Measurements from ENCODE around the gene PRDM16.

PRDM16 gene

GRCh38 chr1:3134381-3135072, 65.5 kb downstream of the PRDM16 start:
- no CpG with 5 or more reads among the region's 36 CpGs for WGBS, 2 donors (ENCODE audit: extremely low coverage in 2 of 2, insufficient read length in 2 of 2, insufficient replicate concordance in 1 of 2)
- Histone ChIP-seq H2BK15ac (ENCODE audit: low read length) (peak overlapping the region; percentile 72), H3K27me3 (ENCODE audit: control insufficient read depth in 3 of 3, insufficient read depth in 3 of 3, low read depth in 1 of 3, low read length in 3 of 3) (peaks cover 0 to 35% (median 0%) of the 10 kb centered on the region in 3 experiments), H2BK12ac (ENCODE audit: low read length) (peak overlapping the region; percentile 34), H3K36me3 (replicated peaks in 1 of 2; ENCODE audit: control insufficient read depth in 2 of 2, insufficient read depth in 2 of 2, low read length in 2 of 2) (no peaks in the 10 kb centered on the region), H4K91ac (ENCODE audit: low read depth, low read length, poor library complexity) (no peak overlapping the region), H3K4ac (ENCODE audit: low read length) (no peak overlapping the region), H3K14ac (ENCODE audit: low read length) (no peak overlapping the region), H3K23ac (ENCODE audit: low read depth, low read length, poor library complexity) (peak overlapping the region; percentile 82), H3K4me1 (ENCODE audit: control insufficient read depth in 2 of 2, insufficient read depth in 1 of 2, low read depth in 1 of 2, low read length in 2 of 2) (peaks cover 0 to 43% of the 10 kb centered on the region in 2 donors), H2AFZ (ENCODE audit: low read length) (no peak overlapping the region), H2BK5ac (ENCODE audit: low read length) (peak overlapping the region; percentile 31), H2BK120ac (ENCODE audit: low read depth, low read length) (peak overlapping the region; percentile 20), H3K18ac (ENCODE audit: low read length) (peak overlapping the region; percentile 90), H3K9ac (ENCODE audit: low read depth, low read length, poor library complexity) (no peak overlapping the region), H3K9me3 (replicated peaks in 1 of 2; ENCODE audit: control insufficient read depth in 2 of 2, insufficient read depth in 1 of 2, low read depth in 1 of 2, low read length in 2 of 2) (peaks cover 0 to 2% of the 10 kb centered on the region in 2 donors), H3K27ac (replicated peaks; ENCODE audit: low read length) (no peak overlapping the region), H2AK5ac (ENCODE audit: low read depth, low read length) (peak overlapping the region; percentile 98), H3K79me1 (ENCODE audit: low read depth, low read length) (no peaks in the 10 kb centered on the region), H4K8ac (ENCODE audit: low read depth, low read length) (no peak overlapping the region), H3K4me3 (ENCODE audit: low read length in 2 of 2) (no peak overlapping the region), H3K4me2 (ENCODE audit: insufficient read depth, low read length, poor library complexity, severe bottlenecking) (no peak overlapping the region)
- DNase-seq (ENCODE audit: low spot score), result no peak

DNA sequence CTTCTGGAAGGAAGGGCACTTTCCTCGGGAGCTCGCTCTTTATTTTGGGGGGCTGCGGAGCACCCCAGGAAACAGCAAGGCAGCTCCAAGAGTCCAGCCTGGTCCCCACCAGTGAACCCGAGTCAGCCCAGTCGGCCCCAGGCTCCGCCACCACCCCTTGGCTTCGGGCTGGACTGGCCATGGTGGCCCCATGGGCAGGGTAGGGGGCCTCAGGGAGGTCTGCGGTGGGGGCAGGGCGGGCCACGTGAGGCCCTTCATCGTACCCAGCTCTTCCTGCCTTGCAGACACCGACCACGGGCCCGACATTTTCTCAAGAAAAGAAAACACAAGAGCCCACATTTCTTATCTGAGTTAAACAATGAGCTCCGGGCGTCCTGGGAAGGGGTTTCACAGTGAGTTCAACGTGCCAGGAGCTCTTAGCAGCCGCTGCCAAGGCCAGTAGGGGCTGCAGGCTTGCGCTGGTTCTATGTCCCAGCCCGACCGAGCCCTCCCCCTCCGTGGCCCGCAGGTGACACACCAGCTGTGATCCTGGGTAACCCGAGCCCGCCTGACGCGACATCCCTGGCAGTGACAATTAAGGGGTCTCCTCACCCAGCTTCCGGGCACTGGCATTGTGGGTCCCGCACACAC, 66.2 kb downstream of the PRDM16 start:
- Histone ChIP-seq H2BK15ac (ENCODE audit: low read length) (peak overlapping the region; percentile 72), H2BK5ac (ENCODE audit: low read length) (no peak overlapping the region), H3K9ac (ENCODE audit: low read depth, low read length, poor library complexity) (no peak overlapping the region), H2BK12ac (ENCODE audit: low read length) (peak overlapping the region; percentile 34), H3K4ac (ENCODE audit: low read length) (no peak overlapping the region), H3K27me3 (ENCODE audit: control insufficient read depth in 3 of 3, insufficient read depth in 3 of 3, low read depth in 1 of 3, low read length in 3 of 3) (peaks cover 0 to 42% (median 0%) of the 10 kb centered on the region in 3 experiments), H4K8ac (ENCODE audit: low read depth, low read length) (no peak overlapping the region), H3K18ac (ENCODE audit: low read length) (peak overlapping the region; percentile 90), H2AK5ac (ENCODE audit: low read depth, low read length) (peak overlapping the region; percentile 98), H3K4me2 (ENCODE audit: insufficient read depth, low read length, poor library complexity, severe bottlenecking) (no peak overlapping the region), H3K4me1 (ENCODE audit: control insufficient read depth in 2 of 2, insufficient read depth in 1 of 2, low read depth in 1 of 2, low read length in 2 of 2) (peaks cover 3 to 42% of the 10 kb centered on the region in 2 donors), H2AFZ (ENCODE audit: low read length) (no peak overlapping the region), H3K27ac (replicated peaks; ENCODE audit: low read length) (no peak overlapping the region), H3K79me1 (ENCODE audit: low read depth, low read length) (no peaks in the 10 kb centered on the region), H4K91ac (ENCODE audit: low read depth, low read length, poor library complexity) (no peak overlapping the region), H2BK120ac (ENCODE audit: low read depth, low read length) (peak overlapping the region; percentile 20), H3K4me3 (ENCODE audit: low read length in 2 of 2) (no peak overlapping the region), H3K14ac (ENCODE audit: low read length) (peak overlapping the region; percentile 76), H3K9me3 (replicated peaks in 1 of 2; ENCODE audit: control insufficient read depth in 2 of 2, insufficient read depth in 1 of 2, low read depth in 1 of 2, low read length in 2 of 2) (peaks cover 0 to 2% of the 10 kb centered on the region in 2 donors), H3K23ac (ENCODE audit: low read depth, low read length, poor library complexity) (peak overlapping the region; percentile 39), H3K36me3 (replicated peaks in 1 of 2; ENCODE audit: control insufficient read depth in 2 of 2, insufficient read depth in 2 of 2, low read length in 2 of 2) (no peaks in the 10 kb centered on the region)
- no peak for DNase-seq (ENCODE audit: low spot score)
- no CpG with 5 or more reads among the region's 29 CpGs for WGBS, 2 donors (ENCODE audit: extremely low coverage in 2 of 2, insufficient read length in 2 of 2, insufficient replicate concordance in 1 of 2)

- no peak overlapping the region for H3K27ac ChIP-seq (replicated peaks; ENCODE audit: low read length)
- H3K27me3 ChIP-seq (ENCODE audit: control insufficient read depth in 3 of 3, insufficient read depth in 3 of 3, low read depth in 1 of 3, low read length in 3 of 3), result peaks cover 0 to 46% (median 0%) of the 10 kb centered on the region in 3 experiments
- H4K8ac ChIP-seq (ENCODE audit: low read depth, low read length), result no peak overlapping the region
- peak overlapping the region; percentile 94 for H2BK15ac ChIP-seq (ENCODE audit: low read length)
- H3K9me3 ChIP-seq (replicated peaks in 1 of 2; ENCODE audit: control insufficient read depth in 2 of 2, insufficient read depth in 1 of 2, low read depth in 1 of 2, low read length in 2 of 2), result peaks cover 0 to 2% of the 10 kb centered on the region in 2 donors
- no peak for DNase-seq (ENCODE audit: low spot score)
- peak overlapping the region; percentile 44 for H3K23ac ChIP-seq (ENCODE audit: low read depth, low read length, poor library complexity)
- H3K79me1 ChIP-seq (ENCODE audit: low read depth, low read length), result no peaks in the 10 kb centered on the region
- peak overlapping the region; percentile 89 for H3K4ac ChIP-seq (ENCODE audit: low read length)
- no peak overlapping the region for H4K91ac ChIP-seq (ENCODE audit: low read depth, low read length, poor library complexity)
- H3K4me1 ChIP-seq (ENCODE audit: control insufficient read depth in 2 of 2, insufficient read depth in 1 of 2, low read depth in 1 of 2, low read length in 2 of 2), result peaks cover 4 to 41% of the 10 kb centered on the region in 2 donors
- H2BK120ac ChIP-seq (ENCODE audit: low read depth, low read length), result no peak overlapping the region
- H3K9ac ChIP-seq (ENCODE audit: low read depth, low read length, poor library complexity), result no peak overlapping the region
- H3K14ac ChIP-seq (ENCODE audit: low read length), result peak overlapping the region; percentile 63
- H3K4me3 ChIP-seq (ENCODE audit: low read length in 2 of 2), result no peak overlapping the region
- peak overlapping the region; percentile 77 for H2BK12ac ChIP-seq (ENCODE audit: low read length)
- H3K36me3 ChIP-seq (replicated peaks in 1 of 2; ENCODE audit: control insufficient read depth in 2 of 2, insufficient read depth in 2 of 2, low read length in 2 of 2), result no peaks in the 10 kb centered on the region
- peak overlapping the region; percentile 78 for H2BK5ac ChIP-seq (ENCODE audit: low read length)
- H2AK5ac ChIP-seq (ENCODE audit: low read depth, low read length), result peak overlapping the region; percentile 98
- peak overlapping the region; percentile 96 for H3K18ac ChIP-seq (ENCODE audit: low read length)
- no CpG with 5 or more reads among the region's 35 CpGs for WGBS, 2 donors (ENCODE audit: extremely low coverage in 2 of 2, insufficient read length in 2 of 2, insufficient replicate concordance in 1 of 2)
- H3K4me2 ChIP-seq (ENCODE audit: insufficient read depth, low read length, poor library complexity, severe bottlenecking), result no peak overlapping the region
- H2AFZ ChIP-seq (ENCODE audit: low read length), result no peak overlapping the region
These were observed 66.9 kb downstream of the PRDM16 start for GRCh38 chr1:3135744-3136455.

GRCh38 chr1:3136532-3136931, 67.5 kb downstream of the PRDM16 start:
- H3K23ac ChIP-seq (ENCODE audit: low read depth, low read length, poor library complexity), result peak overlapping the region; percentile 44
- peak overlapping the region; percentile 23 for H4K8ac ChIP-seq (ENCODE audit: low read depth, low read length)
- WGBS, 2 donors (ENCODE audit: extremely low coverage in 2 of 2, insufficient read length in 2 of 2, insufficient replicate concordance in 1 of 2), result no CpG with 5 or more reads among the region's 5 CpGs
- peak overlapping the region; percentile 36 for H3K9ac ChIP-seq (ENCODE audit: low read depth, low read length, poor library complexity)
- no peak for DNase-seq (ENCODE audit: low spot score)
- H2BK120ac ChIP-seq (ENCODE audit: low read depth, low read length), result no peak overlapping the region
- H3K4ac ChIP-seq (ENCODE audit: low read length), result peak overlapping the region; percentile 89
- H2BK15ac ChIP-seq (ENCODE audit: low read length), result peak overlapping the region; percentile 94
- H2BK5ac ChIP-seq (ENCODE audit: low read length), result peak overlapping the region; percentile 78
- H4K91ac ChIP-seq (ENCODE audit: low read depth, low read length, poor library complexity), result no peak overlapping the region
- peaks cover 0 to 40% (median 0%) of the 10 kb centered on the region in 3 experiments for H3K27me3 ChIP-seq (ENCODE audit: control insufficient read depth in 3 of 3, insufficient read depth in 3 of 3, low read depth in 1 of 3, low read length in 3 of 3)
- H2AFZ ChIP-seq (ENCODE audit: low read length), result no peak overlapping the region
- peaks cover 4 to 40% of the 10 kb centered on the region in 2 donors for H3K4me1 ChIP-seq (ENCODE audit: control insufficient read depth in 2 of 2, insufficient read depth in 1 of 2, low read depth in 1 of 2, low read length in 2 of 2)
- H3K18ac ChIP-seq (ENCODE audit: low read length), result peak overlapping the region; percentile 96
- peaks cover 0 to 2% of the 10 kb centered on the region in 2 donors for H3K9me3 ChIP-seq (replicated peaks in 1 of 2; ENCODE audit: control insufficient read depth in 2 of 2, insufficient read depth in 1 of 2, low read depth in 1 of 2, low read length in 2 of 2)
- peak overlapping the region; percentile 98 for H2AK5ac ChIP-seq (ENCODE audit: low read depth, low read length)
- no peak overlapping the region for H3K27ac ChIP-seq (replicated peaks; ENCODE audit: low read length)
- H3K4me2 ChIP-seq (ENCODE audit: insufficient read depth, low read length, poor library complexity, severe bottlenecking), result no peak overlapping the region
- peak overlapping the region; percentile 73 for H3K14ac ChIP-seq (ENCODE audit: low read length)
- no peak overlapping the region for H3K4me3 ChIP-seq (ENCODE audit: low read length in 2 of 2)
- no peaks in the 10 kb centered on the region for H3K79me1 ChIP-seq (ENCODE audit: low read depth, low read length)
- no peaks in the 10 kb centered on the region for H3K36me3 ChIP-seq (replicated peaks in 1 of 2; ENCODE audit: control insufficient read depth in 2 of 2, insufficient read depth in 2 of 2, low read length in 2 of 2)
- no peak overlapping the region for H2BK12ac ChIP-seq (ENCODE audit: low read length)

Measured in neuronal stem cell (in vitro differentiated cells).